OCI-LY1 (cell line): Measurements from ENCODE around the gene TEDC2.

Source experiments
- H2AFZ ChIP-seq: fragments of 200-600 bp; sonication (generic), shearing (Covaris generic); 2 replicates; pipeline ENCODE4 v1.6.0; 2014; ENCODE audit warnings: antibody characterized with exemption, mild to moderate bottlenecking, low read length
- H3F3A ChIP-seq: fragments of 200-600 bp; sonication (generic), shearing (Covaris generic); 2 replicates; pipeline ENCODE4 v1.6.0; 2014; ENCODE audit warnings: mild to moderate bottlenecking, antibody characterized with exemption, low read length, moderate library complexity; ENCODE audit not compliant: insufficient read depth
- H3K27ac ChIP-seq: fragments of 200-600 bp; sonication (generic); 2 replicates; pipeline ENCODE4 v1.5.1; 2014; ENCODE audit warnings: low read length, mixed run types, mild to moderate bottlenecking, low read depth; ENCODE audit not compliant: poor library complexity, severe bottlenecking
- H3K27me3 ChIP-seq: fragments of 200-600 bp; sonication (generic); 2 replicates; pipeline ENCODE4 v1.6.0; 2014; ENCODE audit warnings: antibody characterized with exemption, mild to moderate bottlenecking, low read length, moderate library complexity; ENCODE audit not compliant: insufficient read depth
- H3K36me3 ChIP-seq: fragments of 200-600 bp; sonication (generic); 2 replicates; pipeline ENCODE4 v1.6.1; 2014; ENCODE audit warnings: mild to moderate bottlenecking, antibody characterized with exemption, low read length, moderate library complexity, mixed read lengths; ENCODE audit not compliant: insufficient read depth
- H3K4me1 ChIP-seq: fragments of 200-600 bp; sonication (generic); 2 replicates; pipeline ENCODE4 v1.5.1; 2014; ENCODE audit warnings: mild to moderate bottlenecking, low read length, moderate library complexity; ENCODE audit not compliant: insufficient read depth, severe bottlenecking
- H3K4me2 ChIP-seq: fragments of 200-600 bp; sonication (generic), shearing (Covaris generic); 2 replicates; pipeline ENCODE4 v1.6.1; 2014; ENCODE audit warnings: low read length
- H3K4me3 ChIP-seq: fragments of 200-600 bp; sonication (generic); 2 replicates; pipeline ENCODE4 v1.5.1; 2014; ENCODE audit warnings: low read length, low read depth, mild to moderate bottlenecking, mixed read lengths; ENCODE audit not compliant: poor library complexity, severe bottlenecking
- H3K79me2 ChIP-seq: fragments of 200-600 bp; shearing (Covaris generic); 2 replicates; pipeline ENCODE4 v1.6.1; 2016; ENCODE audit warnings: mixed run types, low read length, mixed read lengths; ENCODE audit not compliant: insufficient read depth
- H3K9ac ChIP-seq: fragments of 200-600 bp; sonication (generic), shearing (Covaris generic); 2 replicates; pipeline ENCODE4 v1.6.1; 2014; ENCODE audit warnings: mild to moderate bottlenecking, low read length, mixed read lengths
- H3K9me2 ChIP-seq: fragments of 200-600 bp; sonication (generic), shearing (Covaris generic); 2 replicates; pipeline ENCODE4 v1.6.1; 2014; ENCODE audit warnings: low read depth, mild to moderate bottlenecking, low read length, mixed read lengths
- H3K9me3 ChIP-seq: fragments of 200-600 bp; shearing (Covaris generic); 2 replicates; pipeline ENCODE4 v1.6.1; 2014; ENCODE audit warnings: low read length, mixed read lengths
- H4K20me1 ChIP-seq: fragments of 200-600 bp; sonication (generic), shearing (Covaris generic); 2 replicates; pipeline ENCODE4 v1.6.0; 2016; ENCODE audit warnings: mild to moderate bottlenecking, low read length; ENCODE audit not compliant: insufficient read depth
- EZH2 ChIP-seq: fragments of 200-600 bp; sonication (generic), shearing (Covaris generic); IDR thresholded peaks from 2 replicates; pipeline ENCODE4 v1.8.0; 2017; ENCODE audit warnings: borderline replicate concordance, mixed run types, mild to moderate bottlenecking, antibody characterized with exemption, low read length, moderate library complexity, mixed read lengths
- TF ChIP-seq, protein P1 (sequence below): fragments of 200-600 bp; sonication (generic), shearing (Covaris generic); IDR thresholded peaks from 2 replicates; pipeline ENCODE4 v1.5.1; 2017; ENCODE audit warnings: mild to moderate bottlenecking, antibody characterized with exemption, low read length, moderate library complexity, mixed read lengths

TEDC2 gene

DNA sequence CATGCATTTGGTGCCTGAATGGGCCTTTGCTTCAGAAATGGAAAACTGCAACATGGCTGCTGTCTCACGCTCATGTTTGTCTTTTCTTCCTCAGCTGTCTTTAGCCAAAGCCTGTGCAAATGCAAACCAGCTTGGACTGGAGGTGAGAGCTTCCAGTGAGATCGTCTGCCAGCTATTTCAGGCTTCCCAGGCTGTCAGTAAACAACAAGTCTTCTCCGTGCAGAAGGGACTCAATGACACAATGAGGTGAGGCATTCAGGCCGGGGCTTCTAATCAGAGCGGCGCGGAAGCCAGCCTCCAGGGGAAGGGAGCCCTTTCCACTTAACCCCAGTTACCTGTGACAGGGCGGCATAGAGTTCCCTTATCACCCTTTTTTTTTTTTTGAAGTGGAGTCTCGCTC, 16.4 kb upstream of the TEDC2 start:
- Histone ChIP-seq H3K79me2 (no peaks in the 10 kb centered on the region), H3K4me2 (no peak overlapping the region), H3K4me3 (no peak overlapping the region), H3K27ac (no peak overlapping the region), H4K20me1 (no peaks in the 10 kb centered on the region), H3K36me3 (peaks cover 82% of the 10 kb centered on the region), H3K4me1 (no peaks in the 10 kb centered on the region), H3K9ac (no peak overlapping the region), H3K9me3 (no peaks in the 10 kb centered on the region), H2AFZ (no peak overlapping the region), H3K27me3 (no peaks in the 10 kb centered on the region), H3K9me2 (no peaks in the 10 kb centered on the region), H3F3A (no peaks in the 10 kb centered on the region)
- TF ChIP-seq EZH2: no peak
- TF ChIP-seq, protein P1, sequence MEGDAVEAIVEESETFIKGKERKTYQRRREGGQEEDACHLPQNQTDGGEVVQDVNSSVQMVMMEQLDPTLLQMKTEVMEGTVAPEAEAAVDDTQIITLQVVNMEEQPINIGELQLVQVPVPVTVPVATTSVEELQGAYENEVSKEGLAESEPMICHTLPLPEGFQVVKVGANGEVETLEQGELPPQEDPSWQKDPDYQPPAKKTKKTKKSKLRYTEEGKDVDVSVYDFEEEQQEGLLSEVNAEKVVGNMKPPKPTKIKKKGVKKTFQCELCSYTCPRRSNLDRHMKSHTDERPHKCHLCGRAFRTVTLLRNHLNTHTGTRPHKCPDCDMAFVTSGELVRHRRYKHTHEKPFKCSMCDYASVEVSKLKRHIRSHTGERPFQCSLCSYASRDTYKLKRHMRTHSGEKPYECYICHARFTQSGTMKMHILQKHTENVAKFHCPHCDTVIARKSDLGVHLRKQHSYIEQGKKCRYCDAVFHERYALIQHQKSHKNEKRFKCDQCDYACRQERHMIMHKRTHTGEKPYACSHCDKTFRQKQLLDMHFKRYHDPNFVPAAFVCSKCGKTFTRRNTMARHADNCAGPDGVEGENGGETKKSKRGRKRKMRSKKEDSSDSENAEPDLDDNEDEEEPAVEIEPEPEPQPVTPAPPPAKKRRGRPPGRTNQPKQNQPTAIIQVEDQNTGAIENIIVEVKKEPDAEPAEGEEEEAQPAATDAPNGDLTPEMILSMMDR: no peak

DNA sequence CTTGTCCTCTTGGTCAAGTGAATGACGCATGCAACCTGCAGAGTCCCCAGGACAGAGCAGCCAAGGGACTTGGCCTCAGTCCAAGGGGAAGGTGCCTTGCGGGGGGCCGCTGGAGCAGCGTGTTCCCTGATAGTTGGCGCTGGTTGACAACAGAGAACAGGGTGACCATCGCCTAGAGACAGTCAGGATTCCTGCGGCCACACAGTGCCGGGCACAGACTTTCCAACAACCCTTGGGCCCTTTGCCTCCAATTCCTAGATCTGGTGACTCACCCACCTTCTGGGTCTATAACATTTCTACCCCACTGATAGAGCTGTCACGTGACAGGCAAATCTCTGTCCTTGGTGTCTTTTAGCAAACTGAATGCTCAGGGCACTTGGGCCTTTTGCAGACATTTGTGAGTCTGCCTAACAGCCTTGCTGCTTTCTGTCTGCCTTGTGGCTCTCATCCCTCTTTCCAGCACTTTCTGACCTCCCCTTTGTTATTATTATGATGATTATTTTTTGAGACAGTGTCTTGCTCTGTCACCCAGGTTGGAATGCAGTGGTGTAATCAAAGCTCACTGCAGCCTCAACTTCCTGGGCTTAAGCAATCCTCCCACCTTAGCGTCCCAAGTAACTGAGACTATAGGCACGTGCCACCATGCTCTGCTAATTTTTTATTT, 11.9 kb upstream of the TEDC2 start:
- H3K9ac ChIP-seq: no peak overlapping the region
- no peaks in the 10 kb centered on the region for H3K4me1 ChIP-seq
- no peaks in the 10 kb centered on the region for H3K9me3 ChIP-seq
- H3F3A ChIP-seq: no peaks in the 10 kb centered on the region
- H3K36me3 ChIP-seq: peaks cover 96% of the 10 kb centered on the region
- no peaks in the 10 kb centered on the region for H3K27me3 ChIP-seq
- H3K4me2 ChIP-seq: no peak overlapping the region
- no peaks in the 10 kb centered on the region for H3K9me2 ChIP-seq
- H3K27ac ChIP-seq: no peak overlapping the region
- no peaks in the 10 kb centered on the region for H3K79me2 ChIP-seq
- no peaks in the 10 kb centered on the region for H4K20me1 ChIP-seq
- H2AFZ ChIP-seq: no peak overlapping the region
- H3K4me3 ChIP-seq: no peak overlapping the region
- no peak for TF ChIP-seq EZH2
- TF ChIP-seq, protein P1: no peak

DNA sequence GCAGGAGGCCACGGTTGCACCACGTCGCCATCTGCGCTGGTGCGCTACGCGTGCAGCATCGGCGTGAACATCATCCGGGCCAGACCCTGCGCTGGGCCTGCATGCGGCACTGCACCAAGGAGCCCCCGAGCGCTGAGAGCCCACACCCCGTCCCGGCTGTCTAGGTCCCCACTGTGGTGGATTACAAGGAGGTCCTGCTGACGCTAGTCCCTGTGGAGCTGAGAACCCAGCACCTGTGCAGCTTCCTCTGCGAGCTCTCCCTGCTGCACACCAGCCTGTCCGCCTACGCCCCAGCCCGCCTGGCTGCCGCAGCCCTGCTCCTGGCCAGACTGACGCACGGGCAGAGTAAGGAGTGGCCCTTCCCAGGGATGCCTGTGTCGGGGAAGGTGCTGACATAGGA, 10.8 kb upstream of the TEDC2 start:
- Histone ChIP-seq H3K27ac (no peak overlapping the region), H3K27me3 (no peaks in the 10 kb centered on the region), H4K20me1 (no peaks in the 10 kb centered on the region), H3K4me1 (no peaks in the 10 kb centered on the region), H3K79me2 (no peaks in the 10 kb centered on the region), H3K36me3 (peaks cover 97% of the 10 kb centered on the region), H3K4me2 (no peak overlapping the region), H3F3A (no peaks in the 10 kb centered on the region), H3K9me3 (no peaks in the 10 kb centered on the region), H3K4me3 (no peak overlapping the region), H3K9ac (no peak overlapping the region), H2AFZ (no peak overlapping the region), H3K9me2 (no peaks in the 10 kb centered on the region)
- TF ChIP-seq, protein P1: no peak
- no peak for TF ChIP-seq EZH2
